HAP-1 (cell line): ENCODE measurements around the gene KRTAP3-3.
"Not testable (repeated sequence)": the region's sequence is repeated elsewhere in the genome, so short reads cannot be mapped to it uniquely, and the experiment has no call there.

ENCODE experiments used
- DNase-seq, 2 experiments: peaks; one replicate each; pipeline ENCODE4 v3.0.0-alpha.2; 2016 to 2020; ENCODE audit warnings: low spot score in 2 of 2
- H3K27me3 ChIP-seq: fragments of 250-450 bp; sonication (Bioruptor Pico); 2 replicates; pipeline ENCODE4 v1.5.1; 2020; ENCODE audit warnings: low read depth, mild to moderate bottlenecking, moderate library complexity
- H3K36me3 ChIP-seq: fragments of 250-450 bp; sonication (Bioruptor Pico); replicated peaks from 2 replicates; pipeline ENCODE4 v1.5.1; 2020; ENCODE audit warnings: mild to moderate bottlenecking
- H3K4me1 ChIP-seq: fragments of 250-450 bp; sonication (Bioruptor Pico); 2 replicates; pipeline ENCODE4 v1.5.1; 2020; ENCODE audit warnings: mild to moderate bottlenecking
- H3K4me3 ChIP-seq: fragments of 250-450 bp; sonication (Bioruptor Pico); 2 replicates; pipeline ENCODE4 v1.5.1; 2020; ENCODE audit warnings: mild to moderate bottlenecking, moderate library complexity
- H3K9me3 ChIP-seq: fragments of 250-450 bp; sonication (Bioruptor Pico); 2 replicates; pipeline ENCODE4 v1.5.1; 2020; ENCODE audit warnings: mild to moderate bottlenecking, moderate library complexity
- in situ Hi-C: fragments of 300-500 bp; cut with MboI; formaldehyde crosslinking; loops from 3 replicates; pipeline ENCODE4 v1.14.3; 2020; ENCODE audit warnings: low sequenced_read_pairs, inconsistent platforms, mixed read lengths

The KRTAP3-3 gene

GRCh38 chr17:40993839-40994238 is at the start of gene KRTAP3-3:
KRTAP3-3 (minus strand) TSS chr17:40994164; CDS start chr17:40994097, 67 bp downstream.
- H3K4me3 ChIP-seq: no peak within 1 kb of the TSS

GRCh38 chr17:41042953-41043352 is 49.0 kb upstream of the KRTAP3-3 start:
- Histone ChIP-seq H3K36me3 (no peaks in the 10 kb centered on the region), H3K4me1 (peaks cover 4% of the 10 kb centered on the region), H3K9me3 (no peaks in the 10 kb centered on the region; the same call in 1 of the 2 replicates), H3K27me3 (peaks cover 5% of the 10 kb centered on the region; the same call in 1 of the 2 replicates), H3K4me3 (no peak overlapping the region)
- DNase-seq: no peak
- in situ Hi-C loops: no loop called here

More at GRCh38 chr17:40993839-40994238, at the start of gene KRTAP3-3:
- in situ Hi-C loops: no loop called here
- H3K4me1 ChIP-seq: no peaks in the 10 kb centered on the region
- no peaks in the 10 kb centered on the region for H3K36me3 ChIP-seq
- peaks cover 27% of the 10 kb centered on the region for H3K27me3 ChIP-seq
- H3K9me3 ChIP-seq: no peaks in the 10 kb centered on the region; the same call in 1 of the 2 replicates
- no peak for DNase-seq

- Histone ChIP-seq H3K4me1 (peaks cover 10% of the 10 kb centered on the region), H3K27me3 (peaks cover 13% of the 10 kb centered on the region; the same call in 1 of the 2 replicates)
- H3K36me3 ChIP-seq, H3K9me3 ChIP-seq, H3K4me3 ChIP-seq, in situ Hi-C loops, DNase-seq: not testable (repeated sequence)
Measured at GRCh38 chr17:41040783-41041571, 47.0 kb upstream of the KRTAP3-3 start, which contains the start of gene KRTAP1-1. KRTAP1-1 (minus strand) TSS chr17:41041450; CDS start chr17:41041397, 53 bp downstream.

DNA sequence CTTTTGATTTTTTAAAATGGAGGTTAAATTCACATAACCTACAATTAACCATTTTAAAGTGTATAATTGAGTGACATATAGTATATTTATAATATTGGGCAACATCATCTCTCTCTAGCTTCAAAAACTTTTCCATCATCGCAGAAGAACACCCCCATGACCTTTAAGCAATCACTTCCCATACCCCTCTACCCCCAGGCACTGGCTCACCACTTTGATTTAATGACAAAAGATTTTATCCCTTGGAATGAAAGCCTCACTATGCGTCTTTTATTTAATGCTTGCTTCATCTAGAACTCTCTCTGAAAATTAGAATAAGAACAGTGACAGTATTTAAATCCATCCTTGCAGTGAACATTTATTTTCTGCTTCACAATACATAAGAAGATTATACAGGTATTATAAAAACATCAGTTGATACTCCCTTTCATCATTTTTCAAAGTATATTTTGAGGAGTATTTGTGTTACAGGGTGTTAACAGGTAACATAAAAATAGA is 43.9 kb upstream of the KRTAP3-3 start:
- Histone ChIP-seq H3K4me1 (peaks cover 10% of the 10 kb centered on the region), H3K27me3 (peaks cover 13% of the 10 kb centered on the region; the same call in 1 of the 2 replicates), H3K9me3 (no peaks in the 10 kb centered on the region), H3K36me3 (no peaks in the 10 kb centered on the region), H3K4me3 (no peak overlapping the region)
- in situ Hi-C loops: no loop called here
- peak; percentile 77 to 96 for DNase-seq

GRCh38 chr17:41034346-41034935 is 40.5 kb upstream of the KRTAP3-3 start, which contains the start of gene KRTAP1-3:
KRTAP1-3 (minus strand) TSS chr17:41034874; CDS start chr17:41034821, 53 bp downstream.
- H3K36me3 ChIP-seq, H3K4me3 ChIP-seq, DNase-seq, H3K9me3 ChIP-seq, in situ Hi-C loops: not testable (repeated sequence)
- peaks cover 10% of the 10 kb centered on the region for H3K4me1 ChIP-seq
- H3K27me3 ChIP-seq: peaks cover 22% of the 10 kb centered on the region

DNA sequence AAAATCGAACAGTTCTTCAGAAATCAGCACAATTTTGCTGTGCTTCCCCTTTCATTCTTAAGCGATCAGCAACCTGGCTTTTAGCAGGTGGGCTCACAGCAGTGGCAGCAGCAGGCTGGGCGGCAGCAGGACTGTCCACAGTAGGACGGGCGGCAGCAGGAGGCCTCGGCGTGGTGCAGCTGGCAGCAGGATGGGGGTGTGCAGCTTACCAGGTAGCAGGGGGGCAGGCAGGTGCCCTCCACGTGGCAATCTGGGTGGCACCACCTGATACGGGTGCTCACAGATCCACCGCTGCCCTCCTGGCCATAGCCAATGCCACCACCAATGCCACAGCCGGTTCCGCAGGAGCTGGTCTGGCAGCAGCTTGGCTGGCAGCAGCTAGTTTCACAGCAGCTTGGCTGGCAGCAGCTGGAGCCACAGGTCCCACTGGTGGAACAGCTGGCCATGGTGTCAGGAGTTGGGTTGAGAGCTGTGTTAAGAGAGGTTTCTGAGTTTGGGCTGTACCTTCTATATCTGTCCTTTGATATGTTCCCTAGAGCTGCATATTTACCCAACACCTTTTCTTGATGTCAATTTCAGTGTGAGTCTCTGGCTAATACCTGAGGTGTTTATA is 35.8 kb upstream of the KRTAP3-3 start, which contains the start of gene KRTAP1-4:
KRTAP1-4 (minus strand) TSS at position 563 of the 613 bp plus-strand sequence; CDS start at position 446, 117 bp downstream.
- Histone ChIP-seq H3K27me3 (peaks cover 13% of the 10 kb centered on the region), H3K4me3 (no peak within 1 kb of the TSS), H3K36me3 (no peaks in the 10 kb centered on the region), H3K9me3 (no peaks in the 10 kb centered on the region), H3K4me1 (no peaks in the 10 kb centered on the region)
- in situ Hi-C loops: no loop called here
- DNase-seq: no peak

DNA sequence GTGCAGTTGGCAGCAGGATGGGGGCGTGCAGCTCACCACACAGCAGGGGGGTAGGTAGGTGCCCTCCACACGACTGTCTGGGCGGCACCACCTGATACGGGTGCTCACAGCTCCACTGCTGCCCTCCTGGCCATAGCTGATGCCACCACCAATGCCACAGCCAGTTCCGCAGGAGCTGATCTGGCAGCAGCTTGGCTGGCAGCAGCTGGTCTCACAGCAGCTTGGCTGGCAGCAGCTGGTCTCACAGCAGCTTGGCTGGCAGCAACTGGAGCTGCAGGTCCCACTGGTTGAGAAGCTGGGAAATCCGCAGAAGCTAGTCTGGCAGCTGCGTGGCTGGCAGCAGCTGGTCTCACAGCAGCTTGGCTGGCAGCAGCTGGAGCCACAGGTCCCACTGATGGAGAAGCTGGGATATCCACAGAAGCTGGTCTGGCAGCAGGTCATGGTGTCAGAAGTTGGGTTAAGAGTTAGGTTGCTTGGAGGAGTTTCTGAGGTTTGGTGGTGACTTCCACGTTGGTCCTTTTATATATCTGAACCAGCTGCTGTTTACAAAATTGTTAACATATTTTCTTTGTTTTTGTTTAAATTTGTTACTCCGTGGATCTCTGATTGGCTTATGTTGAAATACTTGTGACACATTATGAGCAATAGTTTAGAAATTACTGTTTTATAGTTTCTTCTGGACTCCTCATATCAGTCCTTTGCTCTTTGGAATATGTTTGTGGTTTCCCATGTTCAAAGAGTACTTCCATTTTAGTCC is 32.9 kb upstream of the KRTAP3-3 start, which contains the start of gene KRTAP1-5:
KRTAP1-5 (minus strand) TSS at position 494 of the 757 bp plus-strand sequence; CDS start at position 441, 53 bp downstream.
- H3K4me1 ChIP-seq: no peaks in the 10 kb centered on the region
- H3K9me3 ChIP-seq: no peaks in the 10 kb centered on the region
- in situ Hi-C loops: no loop called here
- no peaks in the 10 kb centered on the region for H3K36me3 ChIP-seq
- H3K4me3 ChIP-seq: no peak within 1 kb of the TSS
- peaks cover 11% of the 10 kb centered on the region for H3K27me3 ChIP-seq
- DNase-seq: no peak

- H3K4me1 ChIP-seq: no peaks in the 10 kb centered on the region
- DNase-seq: no peak
Measured at GRCh38 chr17:41024697-41025096, 30.7 kb upstream of the KRTAP3-3 start.

DNA sequence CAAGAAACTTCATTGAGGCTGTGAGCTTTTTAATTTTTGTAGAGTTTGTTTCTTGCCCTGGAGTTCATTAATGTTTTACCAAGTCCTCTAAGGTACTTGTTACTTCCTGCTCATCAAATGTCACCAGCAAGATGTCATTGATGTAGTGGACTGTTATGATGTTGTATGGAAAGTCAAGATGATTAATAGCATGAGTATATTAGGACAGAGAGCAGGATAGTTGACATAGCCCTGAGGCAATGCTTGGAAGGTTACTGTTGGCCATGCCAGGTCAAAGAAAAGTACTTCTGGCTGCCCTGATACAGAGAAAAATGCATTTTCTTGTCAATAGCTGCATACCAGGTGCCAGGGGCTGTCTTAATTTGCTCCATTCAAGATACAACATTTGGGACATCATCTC is 26.4 kb upstream of the KRTAP3-3 start:
- Histone ChIP-seq H3K4me1 (no peaks in the 10 kb centered on the region; the same call in 1 of the 2 replicates), H3K27me3 (no peaks in the 10 kb centered on the region; the same call in 1 of the 2 replicates), H3K4me3 (no peak overlapping the region), H3K9me3 (no peaks in the 10 kb centered on the region), H3K36me3 (no peaks in the 10 kb centered on the region)
- in situ Hi-C loops: no loop called here
- DNase-seq: no peak

More at GRCh38 chr17:41024697-41025096, 30.7 kb upstream of the KRTAP3-3 start:
- no peak overlapping the region for H3K4me3 ChIP-seq
- in situ Hi-C loops: no loop called here
- H3K9me3 ChIP-seq: no peaks in the 10 kb centered on the region
- peaks cover 4% of the 10 kb centered on the region; the same call in 1 of the 2 replicates for H3K27me3 ChIP-seq
- no peaks in the 10 kb centered on the region for H3K36me3 ChIP-seq

DNA sequence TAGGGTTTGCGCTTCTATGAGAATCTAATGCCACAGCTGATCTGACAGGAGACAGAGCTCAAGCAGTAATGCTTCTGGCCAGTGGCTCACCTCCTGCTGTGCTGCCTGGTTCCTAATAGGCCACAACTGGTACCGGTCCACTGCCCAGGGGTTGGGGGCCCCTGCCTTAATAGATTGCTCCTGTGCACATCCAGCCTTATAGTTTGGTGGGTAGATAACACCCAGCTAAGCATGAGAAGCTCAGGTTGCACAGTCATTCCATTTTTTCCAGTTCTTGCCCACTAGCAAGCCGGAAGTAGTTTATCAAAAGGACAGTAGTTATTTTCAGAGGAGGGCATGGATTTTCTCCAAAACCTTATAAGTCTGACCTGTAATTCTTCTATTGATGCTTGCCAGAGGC is 25.5 kb upstream of the KRTAP3-3 start:
- DNase-seq: no peak
- in situ Hi-C loops: no loop called here
- Histone ChIP-seq H3K9me3 (no peaks in the 10 kb centered on the region), H3K36me3 (no peaks in the 10 kb centered on the region), H3K4me1 (no peaks in the 10 kb centered on the region; the same call in 1 of the 2 replicates), H3K4me3 (no peak overlapping the region), H3K27me3 (peaks cover 4% of the 10 kb centered on the region; the same call in 1 of the 2 replicates)

DNA sequence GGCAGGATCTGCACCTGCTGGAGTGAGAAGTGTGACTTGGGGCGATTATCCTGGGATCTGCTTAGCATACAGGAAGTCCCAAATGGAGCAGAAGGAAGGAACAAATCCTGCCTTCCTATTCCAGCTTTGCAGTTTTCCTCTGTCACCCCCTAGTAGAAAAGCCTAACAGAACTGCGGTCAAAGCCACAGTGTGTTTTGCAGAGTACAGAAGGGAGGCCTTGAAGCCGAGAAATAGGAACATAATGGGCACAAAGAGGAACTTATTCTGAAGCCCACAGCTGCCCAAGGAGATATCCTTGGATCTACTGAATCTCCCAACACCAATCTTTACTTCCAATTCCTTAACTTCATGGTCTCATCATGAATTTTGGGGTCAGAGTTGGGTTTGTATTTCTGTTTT is 24.6 kb upstream of the KRTAP3-3 start:
- in situ Hi-C loops: no loop called here
- no peaks in the 10 kb centered on the region for H3K9me3 ChIP-seq
- no peak overlapping the region for H3K4me3 ChIP-seq
- peaks cover 4% of the 10 kb centered on the region; the same call in 1 of the 2 replicates for H3K27me3 ChIP-seq
- no peak for DNase-seq
- H3K36me3 ChIP-seq: no peaks in the 10 kb centered on the region
- no peaks in the 10 kb centered on the region; the same call in 1 of the 2 replicates for H3K4me1 ChIP-seq

DNA sequence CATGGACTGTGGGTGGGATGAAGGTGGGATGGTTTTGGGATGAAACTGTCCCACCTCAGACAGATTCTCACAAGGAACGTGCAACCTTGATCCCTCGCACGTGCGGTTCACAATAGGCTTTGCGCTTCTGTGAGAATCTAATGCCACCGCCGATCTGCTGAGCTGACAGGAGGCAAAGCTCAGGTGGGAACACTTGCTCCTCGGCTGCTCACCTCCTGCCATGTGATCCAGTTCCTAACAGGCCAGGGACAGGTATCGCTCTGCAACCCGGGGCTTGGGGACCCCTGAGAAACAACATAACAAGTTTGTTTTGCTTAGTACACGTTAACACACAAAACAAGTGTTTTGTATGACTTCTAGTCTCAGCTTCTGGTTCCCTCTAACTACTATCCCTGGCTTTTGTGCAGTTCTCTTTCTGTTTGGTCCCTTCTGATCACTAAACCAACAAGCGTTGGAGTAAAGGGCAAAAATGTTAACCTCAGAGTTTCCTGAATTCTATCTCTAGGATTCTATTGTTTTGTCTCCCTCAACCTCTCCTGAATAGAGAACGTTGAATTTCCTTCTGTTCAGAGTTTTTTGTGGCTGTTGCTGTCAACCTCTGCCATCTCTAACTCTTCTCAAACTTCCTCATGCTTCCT is 22.7 kb upstream of the KRTAP3-3 start:
- Histone ChIP-seq H3K4me1 (no peaks in the 10 kb centered on the region; the same call in 1 of the 2 replicates), H3K9me3 (no peaks in the 10 kb centered on the region), H3K27me3 (peaks cover 4% of the 10 kb centered on the region; the same call in 1 of the 2 replicates), H3K36me3 (no peaks in the 10 kb centered on the region), H3K4me3 (no peak overlapping the region)
- no peak for DNase-seq
- in situ Hi-C loops: no loop called here
